DOHH2 (cell line): ENCODE measurements around the gene TFB2M.

Experiments
- EZH2phosphoT487 ChIP-seq: fragments of 200-600 bp; sonication (generic); IDR thresholded peaks from 2 replicates; pipeline ENCODE4 v1.6.1; 2017; ENCODE audit warnings: borderline replicate concordance, mild to moderate bottlenecking, antibody characterized with exemption, low read length, moderate library complexity, mixed read lengths
- TF ChIP-seq, protein P1 (sequence below): fragments of 200-600 bp; sonication (generic); IDR thresholded peaks from one replicate; pipeline ENCODE4 v1.5.1; 2014; ENCODE audit warnings: antibody characterized with exemption, mild to moderate bottlenecking, low read depth, low read length; ENCODE audit not compliant: poor library complexity, severe bottlenecking

DNA sequence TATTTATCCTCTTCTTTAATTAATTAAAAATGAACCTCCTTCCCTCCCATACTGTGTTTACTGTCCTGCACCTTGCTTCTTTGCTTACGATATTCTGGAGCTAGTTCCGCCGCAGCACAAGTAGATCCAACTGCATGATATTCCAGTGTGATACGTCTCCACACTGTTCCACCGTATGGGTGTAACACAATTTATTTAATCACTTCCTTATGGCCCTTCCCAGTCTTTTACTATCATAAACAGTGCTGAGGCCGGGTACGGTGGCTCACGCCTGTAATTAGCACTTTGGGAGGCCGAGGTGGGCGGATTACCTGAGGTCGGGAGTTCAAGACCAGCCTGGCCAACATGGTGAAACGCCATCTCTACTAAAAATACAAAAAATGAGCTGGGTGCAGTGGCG, 25.9 kb upstream of the TFB2M start:
- TF ChIP-seq EZH2phosphoT487 = no peak
- TF ChIP-seq, protein P1, sequence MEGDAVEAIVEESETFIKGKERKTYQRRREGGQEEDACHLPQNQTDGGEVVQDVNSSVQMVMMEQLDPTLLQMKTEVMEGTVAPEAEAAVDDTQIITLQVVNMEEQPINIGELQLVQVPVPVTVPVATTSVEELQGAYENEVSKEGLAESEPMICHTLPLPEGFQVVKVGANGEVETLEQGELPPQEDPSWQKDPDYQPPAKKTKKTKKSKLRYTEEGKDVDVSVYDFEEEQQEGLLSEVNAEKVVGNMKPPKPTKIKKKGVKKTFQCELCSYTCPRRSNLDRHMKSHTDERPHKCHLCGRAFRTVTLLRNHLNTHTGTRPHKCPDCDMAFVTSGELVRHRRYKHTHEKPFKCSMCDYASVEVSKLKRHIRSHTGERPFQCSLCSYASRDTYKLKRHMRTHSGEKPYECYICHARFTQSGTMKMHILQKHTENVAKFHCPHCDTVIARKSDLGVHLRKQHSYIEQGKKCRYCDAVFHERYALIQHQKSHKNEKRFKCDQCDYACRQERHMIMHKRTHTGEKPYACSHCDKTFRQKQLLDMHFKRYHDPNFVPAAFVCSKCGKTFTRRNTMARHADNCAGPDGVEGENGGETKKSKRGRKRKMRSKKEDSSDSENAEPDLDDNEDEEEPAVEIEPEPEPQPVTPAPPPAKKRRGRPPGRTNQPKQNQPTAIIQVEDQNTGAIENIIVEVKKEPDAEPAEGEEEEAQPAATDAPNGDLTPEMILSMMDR = no peak
